NCI-H748 (cell line): ENCODE measurements around the gene ANKRD45.
"Not testable (repeated sequence)": the region's sequence is repeated elsewhere in the genome, so short reads cannot be mapped to it uniquely, and the experiment has no call there.

Experiments
- DNase-seq: peaks from one replicate; lab custom pipeline; 2025; ENCODE audit not compliant: unreplicated experiment; lab: John Stamatoyannopoulos, UW

ANKRD45 gene, protein sequence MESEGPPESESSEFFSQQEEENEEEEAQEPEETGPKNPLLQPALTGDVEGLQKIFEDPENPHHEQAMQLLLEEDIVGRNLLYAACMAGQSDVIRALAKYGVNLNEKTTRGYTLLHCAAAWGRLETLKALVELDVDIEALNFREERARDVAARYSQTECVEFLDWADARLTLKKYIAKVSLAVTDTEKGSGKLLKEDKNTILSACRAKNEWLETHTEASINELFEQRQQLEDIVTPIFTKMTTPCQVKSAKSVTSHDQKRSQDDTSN

GRCh38 chr1:173669491-173669941 is at the start of gene ANKRD45:
TSS of gene ANKRD45 (minus strand) at chr1:173669851. CDS start at chr1:173659418, 10,433 bp downstream.
- DNase-seq: no peak

- DNase-seq: no peak
These were observed 47.6 kb upstream of the ANKRD45 start for GRCh38 chr1:173717238-173717637.

DNA sequence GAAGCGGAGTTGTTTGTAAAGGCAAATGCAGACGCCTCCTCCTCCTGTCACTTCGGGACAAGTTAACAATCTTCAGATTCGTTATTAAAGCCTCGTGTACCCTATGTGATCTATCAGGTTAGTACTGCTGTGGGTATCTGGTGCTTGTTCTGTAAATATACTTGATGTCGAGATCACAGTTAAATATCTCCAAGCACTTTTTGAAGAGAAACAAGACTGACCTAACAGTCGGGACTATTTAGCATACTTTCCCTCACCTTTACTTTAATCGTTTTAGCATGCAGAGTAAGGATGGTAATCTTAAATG is 45.8 kb upstream of the ANKRD45 start:
- no peak for DNase-seq

GRCh38 chr1:173714759-173715537 is 45.3 kb upstream of the ANKRD45 start, which contains the start of gene KLHL20:
TSS of gene KLHL20 (plus strand) at chr1:173714981. CDS start at chr1:173716044, 1,063 bp downstream.
- peak; percentile 87 for DNase-seq

- DNase-seq: no peak
These were observed 44.7 kb upstream of the ANKRD45 start for GRCh38 chr1:173714441-173714758.

DNA sequence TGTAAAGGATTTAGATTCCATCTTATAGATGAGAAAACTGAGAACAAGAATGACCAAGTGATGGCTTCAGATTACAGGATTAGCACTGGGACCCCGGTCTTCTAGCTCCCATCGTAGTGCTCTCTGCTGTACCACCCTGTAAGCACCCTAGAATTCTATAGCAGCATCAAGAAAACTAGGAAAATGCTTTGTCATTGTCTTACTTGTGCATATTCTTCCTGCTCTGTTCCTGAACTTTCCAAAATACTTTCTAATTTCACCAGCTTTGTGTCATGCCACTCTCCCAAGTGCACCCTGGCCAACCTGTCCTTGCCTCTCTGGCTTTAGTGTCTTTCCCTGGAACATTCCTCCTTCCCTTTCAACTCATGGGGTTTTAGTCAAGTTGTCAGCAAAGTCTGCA is 39.1 kb upstream of the ANKRD45 start:
- no peak for DNase-seq

- no peak for DNase-seq
These were observed 35.5 kb upstream of the ANKRD45 start for GRCh38 chr1:173705117-173705516.

GRCh38 chr1:173702736-173703135 is 33.1 kb upstream of the ANKRD45 start:
- no peak for DNase-seq

GRCh38 chr1:173701299-173701698 is 31.6 kb upstream of the ANKRD45 start:
- not testable (repeated sequence) for DNase-seq

GRCh38 chr1:173693238-173693637 is 23.6 kb upstream of the ANKRD45 start:
- DNase-seq: no peak

GRCh38 chr1:173688300-173688699 is 18.6 kb upstream of the ANKRD45 start:
- DNase-seq: no peak

DNA sequence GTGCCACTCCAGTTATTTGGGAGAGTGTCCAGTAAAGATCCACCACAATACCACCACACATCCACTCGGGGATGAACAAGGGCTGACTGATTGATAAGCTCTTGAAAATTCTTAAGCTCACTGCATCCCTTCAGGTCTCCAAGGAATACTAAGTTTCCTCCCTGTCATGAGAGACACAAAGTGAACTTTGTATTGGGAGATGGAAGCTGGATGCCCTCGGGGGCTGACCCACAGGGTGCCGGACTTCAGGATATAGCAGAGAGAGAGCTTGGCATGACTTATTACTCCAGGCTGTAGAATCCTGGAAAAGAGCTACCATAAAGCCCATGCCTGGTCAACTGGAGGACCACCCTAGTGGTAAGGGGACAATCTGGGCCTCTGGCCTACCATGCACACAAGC is 15.5 kb upstream of the ANKRD45 start:
- not testable (repeated sequence) for DNase-seq

- DNase-seq: peak; percentile 61
These were observed 14.2 kb upstream of the ANKRD45 start for GRCh38 chr1:173683838-173684237.

GRCh38 chr1:173682184-173682583 is 12.5 kb upstream of the ANKRD45 start:
- DNase-seq: no peak

GRCh38 chr1:173680152-173680551 is 10.5 kb upstream of the ANKRD45 start:
- not testable (repeated sequence) for DNase-seq

- not testable (repeated sequence) for DNase-seq
These were observed 4.8 kb upstream of the ANKRD45 start for GRCh38 chr1:173674496-173674895.

DNA sequence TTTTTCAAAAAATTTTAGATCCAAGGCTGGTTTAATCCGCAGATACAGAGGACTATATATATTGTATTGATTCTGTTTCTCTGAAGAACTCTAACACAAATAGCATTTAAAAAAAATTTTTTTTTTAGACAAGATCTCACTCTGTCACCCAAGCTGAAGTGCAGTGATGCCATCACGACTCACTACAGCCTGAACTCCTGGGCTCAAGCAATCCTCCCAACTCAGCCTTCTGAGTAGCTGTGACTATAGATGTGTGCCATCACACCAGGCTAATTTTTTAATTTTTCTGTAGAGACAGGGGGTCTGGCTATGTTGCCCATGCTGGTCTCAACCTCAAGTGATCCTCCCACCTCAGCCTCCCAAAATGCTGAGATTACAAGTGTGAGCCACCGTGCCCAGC is 3.0 kb downstream of the ANKRD45 start:
- DNase-seq: no peak

- no peak for DNase-seq
These were observed 6.5 kb downstream of the ANKRD45 start for GRCh38 chr1:173663159-173663558.

DNA sequence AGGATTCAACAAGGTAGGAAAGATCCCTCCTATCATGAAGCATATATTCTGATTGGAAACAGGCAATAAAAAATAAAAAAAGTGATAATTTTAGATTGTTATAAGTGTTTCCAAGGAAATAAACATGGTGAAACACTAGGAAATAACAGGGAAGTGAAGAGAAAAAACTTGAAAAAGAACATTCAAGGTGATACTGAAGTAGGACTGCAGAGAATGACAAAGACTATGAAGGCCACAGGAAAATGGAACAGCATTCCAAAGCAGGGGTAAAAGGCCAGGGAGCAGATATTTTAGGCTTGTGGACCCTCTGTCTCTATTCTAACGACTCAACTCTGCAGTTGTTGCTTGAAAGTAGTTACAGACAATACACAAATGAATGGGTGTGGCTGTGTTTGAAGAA is 7.9 kb downstream of the ANKRD45 start:
- DNase-seq: no peak

- no peak for DNase-seq
These were observed 8.4 kb downstream of the ANKRD45 start for GRCh38 chr1:173661271-173661670.

- DNase-seq: no peak
These were observed 9.3 kb downstream of the ANKRD45 start for GRCh38 chr1:173660306-173660705.

- no peak for DNase-seq
These were observed 20.6 kb downstream of the ANKRD45 start for GRCh38 chr1:173648880-173649605.
